Right ventricle myocardium superior (tissue), 1 donor: ENCODE data around the gene TNFRSF1A. TPM values are rescaled to one million over a fixed set of nuclear protein-coding genes. Genes with fewer than 3 reads are reported as not detected.
A peak's percentile ranks its signal among the peaks of the same experiment; 100 is the strongest.

Experiments
- ATAC-seq: fragments of 200-7000 bp; cut with Tn5 transposase; one replicate; pipeline ENCODE4 v1.9.1; 2020; ENCODE audit warnings: mild to moderate bottlenecking; ENCODE audit not compliant: poor library complexity
- DNase-seq: peaks from one replicate; pipeline ENCODE4 v3.0.0-alpha.2; 2020
- intact Hi-C: fragments of 100-400 bp; cut with DNase I; formaldehyde crosslinking; loops from one replicate; pipeline ENCODE4 v1.11.2; 2022
- long read RNA-seq: library from polyadenylated mRNA; unstranded; transcript quantifications from one replicate; pipeline ENCODE4 v2.0.0, GENCODE V29; 2021
- total RNA-seq: library from RNA; stranded (reverse); fragmentation: NEBNext Ultra II Directional; extraction: Animal tissue kit (Norgen Biotek cat#: 25700); gene quantifications from one replicate; pipeline ENCODE4 v1.2.1, GENCODE V29; 2021
- donor health status: DM: no; HTN: yes; CAD: no; lungs with severe emphysema.

TNFRSF1A gene
- total RNA-seq: 47.9 TPM
- long read RNA-seq, transcript TNFRSF1A-201 (10 exons, 2,223 nt): major isoform, 58 of 77 reads
- long read RNA-seq, partial matches to known transcripts: 5 of 77 reads
- long read RNA-seq, other reads (novel, unspliced or antisense): 13 of 77 reads

DNA sequence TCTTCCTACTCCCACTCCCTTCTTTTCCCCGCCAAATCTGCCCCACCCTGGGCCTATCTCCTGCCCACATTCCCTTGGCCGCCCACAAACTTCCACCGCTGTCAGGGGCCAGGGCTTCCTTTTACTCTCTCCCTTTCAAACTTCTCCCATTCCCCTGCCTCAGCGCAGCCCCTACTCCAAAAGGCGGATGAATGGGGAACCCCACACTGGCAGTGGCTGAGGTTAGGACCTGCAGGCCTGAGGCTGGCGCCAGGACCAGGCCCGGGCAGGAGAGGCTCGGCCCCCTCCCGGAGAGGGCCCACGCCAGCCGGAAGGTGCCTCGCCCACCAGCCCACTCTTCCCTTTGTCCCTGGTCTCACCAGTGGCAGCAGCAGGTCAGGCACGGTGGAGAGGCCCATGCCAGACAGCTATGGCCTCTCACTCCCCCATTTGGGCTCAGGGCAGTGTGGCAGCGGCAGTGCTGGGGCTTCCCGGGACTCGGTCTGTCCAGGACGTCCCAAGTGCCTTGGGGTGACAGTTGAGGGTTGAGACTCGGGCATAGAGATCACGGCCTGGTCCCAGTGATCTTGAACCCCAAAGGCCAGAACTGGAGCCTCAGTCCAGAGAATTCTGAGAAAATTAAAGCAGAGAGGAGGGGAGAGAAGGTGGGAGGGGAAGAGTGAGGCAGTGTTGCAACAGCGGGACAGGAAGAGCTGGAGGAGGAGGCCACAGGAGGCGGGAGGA, at the start of gene TNFRSF1A:
Gene TNFRSF1A (minus strand): TSS at position 660 of the 723 bp plus-strand sequence. CDS start 262 bp downstream, at position 398.
- ATAC-seq: peak; percentile 87
- intact Hi-C loops: no loop called here
- peak; percentile 83 for DNase-seq

DNA sequence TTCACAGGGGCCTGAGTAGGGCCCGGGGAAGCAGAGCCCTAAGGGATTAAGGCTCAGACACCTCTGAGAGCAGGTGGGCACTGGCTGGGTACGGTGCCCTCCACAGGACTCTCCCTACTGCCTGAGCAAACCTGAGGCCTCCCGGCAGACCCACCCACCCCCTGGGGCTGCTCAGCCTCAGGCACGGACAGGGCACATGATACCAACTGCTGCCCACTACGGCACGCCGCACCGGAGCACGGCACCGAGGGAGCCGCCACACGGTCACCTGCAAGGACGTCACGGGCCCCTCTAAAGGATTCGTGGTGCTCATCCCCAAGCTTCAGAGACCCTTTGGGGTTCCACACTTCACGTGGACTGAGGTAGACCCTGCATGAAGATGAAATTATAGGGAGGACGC, 49.1 kb upstream of the TNFRSF1A start:
- DNase-seq (no peak), ATAC-seq (no peak)
- intact Hi-C loops: no loop called here

GRCh38 chr12:6390084-6390799, 48.4 kb upstream of the TNFRSF1A start:
- DNase-seq (no peak), ATAC-seq (no peak)
- intact Hi-C loops: no loop called here

DNA sequence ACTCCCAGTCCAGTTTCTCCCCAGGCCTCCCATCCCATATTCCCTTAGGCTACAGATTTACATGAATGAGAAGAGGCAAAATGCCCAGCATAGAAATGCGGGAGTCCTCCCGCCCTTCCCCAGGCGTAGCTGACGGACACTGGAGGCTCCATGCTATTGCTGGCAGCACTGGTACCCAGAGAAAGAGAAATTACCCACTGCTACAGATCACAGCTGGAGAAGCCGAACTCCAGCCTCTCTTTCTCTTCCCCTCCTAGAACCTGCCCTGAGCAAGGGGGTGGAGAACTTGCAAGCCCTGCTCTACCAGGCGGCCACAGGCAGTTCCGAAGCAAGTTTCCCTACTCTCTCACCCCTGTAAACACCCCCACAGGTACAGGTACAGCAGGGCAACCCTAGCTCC, 45.7 kb upstream of the TNFRSF1A start:
- DNase-seq (no peak), ATAC-seq (no peak)
- intact Hi-C loops: no loop called here

GRCh38 chr12:6386491-6386890, 44.6 kb upstream of the TNFRSF1A start:
- intact Hi-C loops: no loop called here
- DNase-seq: no peak
- ATAC-seq: no peak

- ATAC-seq: no peak
- intact Hi-C loops: no loop called here
- DNase-seq: no peak
Observed at GRCh38 chr12:6386038-6386437, 44.2 kb upstream of the TNFRSF1A start.

- ATAC-seq (peak; percentile 6), DNase-seq (no peak)
- intact Hi-C loops: loop anchor here (5.0 kb wide), 1 partner anchor 47 kb away; no protein-coding TSS in a partner anchor
Observed at GRCh38 chr12:6384499-6385436, 42.9 kb upstream of the TNFRSF1A start.

GRCh38 chr12:6383572-6384498, 42.0 kb upstream of the TNFRSF1A start, which contains the start of gene LTBR:
LTBR (plus strand) TSS chr12:6384162; CDS start chr12:6384359, 197 bp downstream.
- intact Hi-C loops: loop anchor here (5.0 kb wide), 1 partner anchor 47 kb away; no protein-coding TSS in a partner anchor
- ATAC-seq (peak; percentile 97), DNase-seq (peak; percentile 98)

- intact Hi-C loops: loop anchor here (5.0 kb wide), 1 partner anchor 46 kb away; no protein-coding TSS in a partner anchor
- ATAC-seq (no peak), DNase-seq (no peak)
Observed at GRCh38 chr12:6382982-6383381, 41.1 kb upstream of the TNFRSF1A start.

DNA sequence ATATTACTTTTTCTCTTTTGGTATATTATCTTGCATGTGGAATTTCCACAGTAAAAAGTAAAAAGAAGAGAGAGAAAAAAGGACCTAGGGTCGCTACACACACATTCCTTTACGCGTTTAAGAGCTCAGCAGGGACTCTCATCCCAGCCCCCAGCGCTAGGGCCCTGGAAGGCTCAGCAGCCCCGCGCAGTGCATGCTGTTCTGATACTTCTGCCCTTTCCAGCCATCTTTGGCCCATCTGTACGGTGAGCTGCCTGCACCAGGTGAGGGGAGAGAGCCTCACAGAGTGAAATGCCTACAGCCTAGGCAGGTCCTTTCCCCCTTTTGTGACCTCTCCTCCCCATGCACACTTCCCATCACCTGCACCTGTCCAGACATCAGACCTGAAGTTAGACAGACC, 40.5 kb upstream of the TNFRSF1A start:
- DNase-seq (no peak), ATAC-seq (no peak)
- intact Hi-C loops: loop anchor here (5.0 kb wide), 1 partner anchor 45 kb away; no protein-coding TSS in a partner anchor

- intact Hi-C loops: loop anchor here (5.0 kb wide), 1 partner anchor 43 kb away; no protein-coding TSS in a partner anchor
- DNase-seq (no peak), ATAC-seq (no peak)
Observed at GRCh38 chr12:6380141-6381121, 38.6 kb upstream of the TNFRSF1A start.

DNA sequence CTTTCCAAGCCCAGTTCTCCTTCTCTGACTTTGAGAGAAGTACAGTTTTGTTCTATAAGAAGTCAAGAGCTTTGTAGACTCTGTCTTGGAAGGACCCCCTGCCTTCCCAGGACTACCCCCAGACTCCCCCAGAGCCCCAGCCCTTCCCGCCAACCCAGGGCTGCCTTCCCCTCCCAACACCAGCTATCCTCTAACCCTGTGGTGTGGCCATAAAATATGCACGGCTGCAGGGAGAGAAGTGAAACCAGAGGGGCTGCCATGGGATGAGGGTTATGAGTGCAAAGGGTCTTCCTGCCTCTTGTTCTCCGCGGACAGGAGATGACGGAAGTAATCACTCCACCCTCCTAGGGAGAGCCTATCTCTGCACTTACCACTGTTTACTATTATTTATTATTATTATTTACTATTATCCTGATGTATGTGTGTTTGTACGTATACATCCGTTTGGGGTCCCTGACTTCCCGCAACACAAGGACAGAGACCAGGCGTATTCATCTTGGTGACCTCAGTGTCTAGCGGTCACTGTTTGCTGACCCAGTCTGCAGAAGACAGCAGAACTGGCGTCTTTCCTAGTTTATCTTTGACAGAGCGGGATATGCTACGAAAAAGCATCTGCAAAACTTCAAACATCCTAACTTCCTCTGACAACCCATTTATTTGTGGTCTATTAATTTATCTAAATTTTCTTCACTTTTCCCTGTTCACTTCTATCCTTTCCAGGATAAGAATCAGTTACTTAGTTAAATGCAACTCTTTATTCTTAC, 37.0 kb upstream of the TNFRSF1A start:
- intact Hi-C loops: no loop called here
- ATAC-seq: no peak
- no peak for DNase-seq

DNA sequence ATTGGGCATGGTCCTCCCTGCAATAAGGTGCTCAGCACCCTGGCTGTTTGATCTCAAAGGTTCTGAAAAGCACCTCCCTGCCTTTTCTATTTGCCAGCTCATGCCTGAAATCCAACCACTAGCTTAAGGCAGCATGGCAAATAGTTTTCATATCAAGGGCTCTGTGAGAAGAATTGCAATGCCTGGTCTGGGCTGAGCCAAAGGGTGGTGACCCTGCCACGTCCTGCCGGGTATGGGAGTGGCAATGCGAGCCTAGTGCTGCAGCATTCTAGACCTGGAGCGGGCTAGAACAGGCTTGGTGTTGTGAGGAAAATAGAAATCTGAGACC, 35.8 kb upstream of the TNFRSF1A start:
- intact Hi-C loops: no loop called here
- DNase-seq (no peak), ATAC-seq (peak; percentile 58)

- intact Hi-C loops: no loop called here
- ATAC-seq: peak; percentile 8
Observed at GRCh38 chr12:6376870-6377666, 35.2 kb upstream of the TNFRSF1A start.

More at GRCh38 chr12:6376870-6377666, 35.2 kb upstream of the TNFRSF1A start:
- no peak for DNase-seq
